ENCODE data around the gene PDSS2. TPM values are rescaled to one million over a fixed set of nuclear protein-coding genes. Genes with fewer than 3 reads are reported as not detected.
"Not testable (repeated sequence)": the region's sequence is repeated elsewhere in the genome, so short reads cannot be mapped to it uniquely, and the experiment has no call there.

Gene PDSS2
- total RNA-seq, 2 experiments from 2014 or later = 9.8 to 10.4 TPM

GRCh38 chr6:107435798-107436197, 23.6 kb downstream of the PDSS2 start:
- Mint-ChIP-seq H3K4me1 (ENCODE audit: low read depth) (no peaks in the 10 kb centered on the region), H3K4me3 (no peak overlapping the region), H3K36me3 (peaks cover 3% of the 10 kb centered on the region), H3K27ac (no peak overlapping the region), H3K27me3 (no peaks in the 10 kb centered on the region), H3K9me3 (no peaks in the 10 kb centered on the region)
- ChIA-PET CTCF (interaction anchor here (0.7 kb wide), 1 partner anchor 16 kb away, joined by 3 read pairs; no protein-coding TSS in a partner anchor), POLR2A (no interaction called here)
- intact Hi-C loops (cut with micrococcal nuclease) = no loop called here
- DNase-seq = no peak

DNA sequence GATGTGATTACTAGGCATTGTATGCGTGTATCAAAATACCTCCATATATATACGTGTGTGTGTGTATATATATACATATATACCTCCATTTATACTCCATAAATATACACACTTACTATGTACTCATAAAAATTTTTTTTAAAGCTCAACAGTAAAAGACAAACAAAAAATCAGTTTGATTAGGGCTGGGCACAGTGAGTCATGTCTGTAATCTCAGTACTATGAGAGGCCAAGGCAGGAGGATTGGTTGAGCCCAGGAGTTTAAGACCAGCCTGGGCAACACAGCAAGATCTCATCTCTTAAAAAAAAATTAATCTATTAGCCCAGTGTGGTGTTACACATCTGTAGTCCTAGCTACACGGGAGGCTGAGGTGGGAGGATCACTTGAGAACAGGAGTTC, 24.6 kb downstream of the PDSS2 start:
- intact Hi-C loops (cut with micrococcal nuclease) = no loop called here
- no peaks in the 10 kb centered on the region for H3K27me3 Mint-ChIP-seq
- no peak overlapping the region for H3K27ac Mint-ChIP-seq
- H3K36me3 Mint-ChIP-seq = peaks cover 4% of the 10 kb centered on the region
- no peaks in the 10 kb centered on the region for H3K9me3 Mint-ChIP-seq
- no peak overlapping the region for H3K4me3 Mint-ChIP-seq
- H3K4me1 Mint-ChIP-seq (ENCODE audit: low read depth) = no peaks in the 10 kb centered on the region
- CTCF ChIA-PET = no interaction called here
- POLR2A ChIA-PET = no interaction called here
- no peak for DNase-seq

GRCh38 chr6:107425951-107426350, 33.4 kb downstream of the PDSS2 start:
- H3K4me3 Mint-ChIP-seq; intact Hi-C loops (cut with micrococcal nuclease); H3K27ac Mint-ChIP-seq; POLR2A ChIA-PET; DNase-seq; H3K27me3 Mint-ChIP-seq; CTCF ChIA-PET; H3K4me1 Mint-ChIP-seq (ENCODE audit: low read depth): not testable (repeated sequence)
- H3K9me3 Mint-ChIP-seq = peaks cover 21% of the 10 kb centered on the region
- peaks cover 26% of the 10 kb centered on the region for H3K36me3 Mint-ChIP-seq

DNA sequence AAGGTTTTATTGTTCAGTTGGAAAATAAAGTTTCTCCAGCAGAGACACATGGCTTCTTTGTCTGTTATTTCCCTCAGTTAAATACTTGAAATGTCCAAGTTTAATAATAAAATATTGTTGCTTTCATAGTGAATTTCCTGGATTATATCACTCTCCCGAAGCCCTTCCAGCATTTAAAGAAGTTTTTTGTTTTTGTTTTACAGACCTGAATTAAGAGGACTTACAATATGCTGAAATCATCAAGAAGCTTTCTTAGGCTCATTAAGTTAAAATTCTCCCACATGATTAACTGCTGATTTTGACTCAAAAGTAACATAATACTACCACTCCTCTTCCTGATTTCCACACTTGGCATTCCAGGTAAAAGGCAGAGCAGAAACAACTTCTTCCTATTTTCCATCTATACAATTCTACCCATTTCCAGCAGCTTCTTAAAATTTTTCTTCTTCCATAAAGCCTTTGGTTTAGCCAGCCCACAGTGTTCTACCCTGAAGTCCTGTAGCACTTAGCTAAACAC, 35.8 kb downstream of the PDSS2 start:
- Mint-ChIP-seq H3K4me1 (ENCODE audit: low read depth) (peaks cover 14% of the 10 kb centered on the region), H3K4me3 (no peak overlapping the region), H3K27ac (no peak overlapping the region), H3K9me3 (peaks cover 21% of the 10 kb centered on the region), H3K27me3 (no peaks in the 10 kb centered on the region), H3K36me3 (peaks cover 21% of the 10 kb centered on the region)
- CTCF ChIA-PET = no interaction called here
- POLR2A ChIA-PET = no interaction called here
- intact Hi-C loops (cut with micrococcal nuclease) = no loop called here
- no peak for DNase-seq

- H3K4me3 Mint-ChIP-seq = no peak overlapping the region
- H3K27ac Mint-ChIP-seq = no peak overlapping the region
- POLR2A ChIA-PET = no interaction called here
- DNase-seq = no peak
- CTCF ChIA-PET = no interaction called here
- peaks cover 18% of the 10 kb centered on the region for H3K36me3 Mint-ChIP-seq
- peaks cover 16% of the 10 kb centered on the region for H3K9me3 Mint-ChIP-seq
- H3K27me3 Mint-ChIP-seq = no peaks in the 10 kb centered on the region
- peaks cover 14% of the 10 kb centered on the region for H3K4me1 Mint-ChIP-seq (ENCODE audit: low read depth)
- intact Hi-C loops (cut with micrococcal nuclease) = no loop called here
Observed at GRCh38 chr6:107421696-107422256, 37.6 kb downstream of the PDSS2 start.

DNA sequence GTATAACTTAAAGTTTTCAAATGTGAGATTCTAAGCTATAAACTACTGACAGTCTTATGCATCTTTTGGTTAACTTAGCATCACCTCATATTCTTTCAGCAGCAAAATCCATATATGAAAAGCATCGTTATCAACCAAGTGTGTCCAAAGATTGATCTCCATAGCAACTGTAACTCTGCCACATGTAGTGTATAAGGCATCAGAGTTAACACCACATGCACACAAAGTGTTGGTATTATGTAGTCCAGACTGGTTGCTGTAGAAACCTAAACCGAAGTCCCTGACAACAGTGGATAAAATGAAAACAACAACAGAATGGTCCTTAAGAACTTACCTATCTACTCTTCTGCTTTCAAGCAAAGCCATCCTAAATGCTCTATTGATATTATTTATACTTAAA, 39.6 kb downstream of the PDSS2 start:
- POLR2A ChIA-PET = no interaction called here
- intact Hi-C loops (cut with micrococcal nuclease) = no loop called here

GRCh38 chr6:107418118-107418517, 41.2 kb downstream of the PDSS2 start:
- Mint-ChIP-seq H3K4me3 (no peak overlapping the region), H3K9me3 (no peaks in the 10 kb centered on the region), H3K27ac (no peak overlapping the region), H3K4me1 (ENCODE audit: low read depth) (peaks cover 9% of the 10 kb centered on the region), H3K27me3 (no peaks in the 10 kb centered on the region), H3K36me3 (peaks cover 3% of the 10 kb centered on the region)
- intact Hi-C loops (cut with micrococcal nuclease) = no loop called here
- POLR2A ChIA-PET = no interaction called here
- CTCF ChIA-PET = no interaction called here
- DNase-seq = no peak

More for the DNA sequence above, 39.6 kb downstream of the PDSS2 start:
- H3K36me3 Mint-ChIP-seq = peaks cover 3% of the 10 kb centered on the region
- no peaks in the 10 kb centered on the region for H3K9me3 Mint-ChIP-seq
- H3K4me3 Mint-ChIP-seq = no peak overlapping the region
- CTCF ChIA-PET = interaction anchor here (0.5 kb wide), 1 partner anchor 16 kb away, joined by 3 read pairs; no protein-coding TSS in a partner anchor
- no peak overlapping the region for H3K27ac Mint-ChIP-seq
- DNase-seq = no peak
- no peaks in the 10 kb centered on the region for H3K27me3 Mint-ChIP-seq
- peaks cover 12% of the 10 kb centered on the region for H3K4me1 Mint-ChIP-seq (ENCODE audit: low read depth)

- Mint-ChIP-seq H3K36me3 (peaks cover 4% of the 10 kb centered on the region), H3K4me3 (no peak overlapping the region), H3K27me3 (no peaks in the 10 kb centered on the region), H3K9me3 (no peaks in the 10 kb centered on the region), H3K4me1 (ENCODE audit: low read depth) (peaks cover 6% of the 10 kb centered on the region), H3K27ac (no peak overlapping the region)
- POLR2A ChIA-PET = no interaction called here
- CTCF ChIA-PET = interaction anchor here (0.7 kb wide), 1 partner anchor 608 kb away, joined by 3 read pairs; no protein-coding TSS in a partner anchor
- DNase-seq = no peak
- intact Hi-C loops (cut with micrococcal nuclease) = no loop called here
Observed at GRCh38 chr6:107416145-107416544, 43.2 kb downstream of the PDSS2 start.

- POLR2A ChIA-PET = no interaction called here
- no peak for DNase-seq
- Mint-ChIP-seq H3K27ac (no peak overlapping the region), H3K9me3 (no peaks in the 10 kb centered on the region), H3K36me3 (peaks cover 4% of the 10 kb centered on the region), H3K4me1 (ENCODE audit: low read depth) (no peaks in the 10 kb centered on the region), H3K4me3 (no peak overlapping the region), H3K27me3 (no peaks in the 10 kb centered on the region)
- intact Hi-C loops (cut with micrococcal nuclease) = no loop called here
- CTCF ChIA-PET = no interaction called here
Observed at GRCh38 chr6:107413966-107414645, 45.3 kb downstream of the PDSS2 start.

DNA sequence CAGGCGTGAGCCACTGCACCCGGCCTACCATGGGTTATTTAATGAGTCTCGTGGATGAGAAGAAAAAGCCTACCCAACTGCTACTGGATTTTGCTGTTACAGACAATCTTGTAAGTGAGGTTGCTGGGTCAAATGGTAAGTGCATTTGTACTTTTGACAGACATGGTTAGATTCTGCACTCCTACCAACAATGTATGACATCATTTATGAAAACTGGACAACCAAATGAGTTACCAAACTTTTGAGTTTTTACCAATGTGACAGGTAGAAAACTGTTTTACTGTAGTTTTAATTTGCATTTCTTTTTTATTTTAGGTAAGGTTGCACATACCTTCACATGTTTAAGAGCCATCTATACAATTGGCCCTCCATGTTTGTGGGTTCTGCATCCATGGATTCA, 48.2 kb downstream of the PDSS2 start:
- Mint-ChIP-seq H3K27me3 (no peaks in the 10 kb centered on the region), H3K36me3 (peaks cover 8% of the 10 kb centered on the region), H3K9me3 (peaks cover 7% of the 10 kb centered on the region), H3K4me1 (ENCODE audit: low read depth) (no peaks in the 10 kb centered on the region), H3K4me3 (no peak overlapping the region), H3K27ac (no peak overlapping the region)
- intact Hi-C loops (cut with micrococcal nuclease) = no loop called here
- no peak for DNase-seq
- POLR2A ChIA-PET = no interaction called here
- CTCF ChIA-PET = no interaction called here

DNA sequence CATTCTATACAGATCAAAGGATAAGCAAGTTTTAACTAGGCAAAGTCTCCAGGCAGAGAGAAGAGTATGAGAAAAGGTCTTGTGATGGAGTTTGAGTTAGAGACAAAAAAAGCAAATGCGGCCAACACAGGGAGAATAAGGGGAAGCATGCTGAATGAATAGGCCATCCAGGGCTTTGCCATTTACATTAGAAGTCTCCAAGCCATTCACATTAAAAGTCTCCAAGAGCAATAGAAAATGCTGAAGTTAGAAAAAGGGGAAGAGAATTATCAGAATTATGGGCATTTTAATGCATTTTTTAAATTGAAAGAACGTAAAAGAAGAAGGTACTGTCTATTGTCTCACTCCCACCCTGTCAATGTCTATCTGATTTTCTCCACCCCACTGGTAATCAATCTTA, 49.4 kb downstream of the PDSS2 start:
- Mint-ChIP-seq H3K36me3 (peaks cover 12% of the 10 kb centered on the region), H3K27ac (no peak overlapping the region), H3K27me3 (no peaks in the 10 kb centered on the region), H3K9me3 (peaks cover 13% of the 10 kb centered on the region), H3K4me3 (no peak overlapping the region), H3K4me1 (ENCODE audit: low read depth) (no peaks in the 10 kb centered on the region)
- intact Hi-C loops (cut with micrococcal nuclease) = no loop called here
- DNase-seq = no peak
- ChIA-PET POLR2A (no interaction called here), CTCF (no interaction called here)

- Mint-ChIP-seq H3K27me3 (no peaks in the 10 kb centered on the region), H3K36me3 (peaks cover 23% of the 10 kb centered on the region), H3K4me3 (no peak overlapping the region), H3K27ac (no peak overlapping the region), H3K9me3 (peaks cover 26% of the 10 kb centered on the region), H3K4me1 (ENCODE audit: low read depth) (no peaks in the 10 kb centered on the region)
- intact Hi-C loops (cut with micrococcal nuclease) = no loop called here
- ChIA-PET POLR2A (no interaction called here), CTCF (no interaction called here)
- no peak for DNase-seq
Observed at GRCh38 chr6:107408714-107409113, 50.6 kb downstream of the PDSS2 start.

DNA sequence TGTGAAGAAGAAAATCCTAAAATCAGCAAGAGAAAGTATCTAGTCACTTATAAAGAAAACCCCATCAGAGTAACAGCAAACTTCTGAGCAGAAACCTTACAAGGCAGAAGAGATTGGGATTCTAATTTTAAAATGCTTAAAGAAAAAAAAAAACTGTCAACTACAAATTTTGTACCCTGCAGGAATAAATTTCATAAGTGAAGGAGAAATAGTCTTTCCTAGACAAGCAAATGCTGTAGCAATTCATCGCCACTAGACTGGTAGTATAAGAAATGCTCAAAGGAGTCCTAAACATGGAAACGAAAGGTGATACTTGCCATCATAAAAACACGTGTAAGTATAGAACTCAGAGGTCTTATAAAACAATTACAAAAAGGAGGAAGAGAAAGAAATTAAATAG, 54.4 kb downstream of the PDSS2 start:
- Mint-ChIP-seq H3K27me3 (no peaks in the 10 kb centered on the region), H3K4me1 (ENCODE audit: low read depth) (no peaks in the 10 kb centered on the region), H3K9me3 (peaks cover 54% of the 10 kb centered on the region), H3K36me3 (peaks cover 53% of the 10 kb centered on the region), H3K4me3 (no peak overlapping the region), H3K27ac (no peak overlapping the region)
- ChIA-PET POLR2A (no interaction called here), CTCF (no interaction called here)
- no peak for DNase-seq
- intact Hi-C loops (cut with micrococcal nuclease) = no loop called here

Measured in activated CD4-positive, alpha-beta memory T cell treated with anti-CD3 and anti-CD28 coated beads for 36 hours (primary cell).